Mesothelial cell of epicardium (in vitro differentiated cells): ENCODE results near the gene GJB5. TPM values are rescaled to one million over a fixed set of nuclear protein-coding genes. Genes with fewer than 3 reads are reported as not detected.

Source experiments
- DNase-seq, 2 experiments: peaks; one replicate each; pipeline ENCODE4 v3.0.0; 2021; ENCODE audit warnings: low spot score in 2 of 2; ENCODE audit not compliant: unreplicated experiment in 2 of 2
- H3K27ac Mint-ChIP-seq: 2 replicates; pipeline ENCODE4 v1.8.0; 2021; ENCODE audit warnings: mixed read lengths
- H3K27me3 Mint-ChIP-seq: 2 replicates; pipeline ENCODE4 v1.8.0; 2021; ENCODE audit warnings: low read depth, mixed read lengths
- H3K36me3 Mint-ChIP-seq: 2 replicates; pipeline ENCODE4 v1.8.0; 2021; ENCODE audit warnings: mixed read lengths
- H3K4me1 Mint-ChIP-seq: 2 replicates; pipeline ENCODE4 v1.8.0; 2021; ENCODE audit warnings: mixed read lengths
- H3K4me3 Mint-ChIP-seq: 2 replicates; pipeline ENCODE4 v1.8.0; 2021; ENCODE audit warnings: mild to moderate bottlenecking, moderate library complexity, mixed read lengths
- H3K9me3 Mint-ChIP-seq: 2 replicates; pipeline ENCODE4 v1.8.0; 2021; ENCODE audit warnings: mixed read lengths
- total RNA-seq: library from RNA; stranded (reverse); gene quantifications from 3 replicates; pipeline ENCODE4 v1.2.1, GENCODE V29; 2021
- TF ChIP-seq, protein P1 (sequence below): fragments of 200-600 bp; sonication (generic); IDR thresholded peaks from one replicate; pipeline ENCODE4 v1.5.0; 2021; ENCODE audit warnings: antibody characterized with exemption; ENCODE audit not compliant: unreplicated experiment

Gene GJB5
- total RNA-seq, 1 donor from 2014 or later = 0.38 TPM

DNA sequence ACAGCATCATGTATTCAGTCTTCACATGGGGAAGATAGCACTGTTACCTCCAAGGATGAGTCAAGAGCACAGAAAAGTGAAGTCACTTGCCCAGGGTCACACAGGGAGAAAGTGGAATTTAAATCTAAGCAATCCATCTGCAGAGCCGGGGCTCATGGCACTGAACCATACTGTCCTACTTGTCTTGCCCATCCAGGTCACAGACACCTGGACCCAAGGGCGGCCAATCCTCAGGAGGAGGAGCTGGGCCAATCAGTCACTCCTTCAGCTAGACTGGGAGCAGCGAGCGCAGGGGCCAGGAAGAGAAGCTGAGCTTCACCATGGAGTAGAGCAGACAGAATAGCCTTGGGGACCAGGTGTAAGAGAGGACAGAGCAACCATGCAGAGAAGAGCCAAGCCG lies 9.2 kb upstream of the GJB5 start:
- peaks cover 46% of the 10 kb centered on the region for H3K27me3 Mint-ChIP-seq
- no peak overlapping the region for H3K27ac Mint-ChIP-seq
- DNase-seq = no peak
- TF ChIP-seq, protein P1, sequence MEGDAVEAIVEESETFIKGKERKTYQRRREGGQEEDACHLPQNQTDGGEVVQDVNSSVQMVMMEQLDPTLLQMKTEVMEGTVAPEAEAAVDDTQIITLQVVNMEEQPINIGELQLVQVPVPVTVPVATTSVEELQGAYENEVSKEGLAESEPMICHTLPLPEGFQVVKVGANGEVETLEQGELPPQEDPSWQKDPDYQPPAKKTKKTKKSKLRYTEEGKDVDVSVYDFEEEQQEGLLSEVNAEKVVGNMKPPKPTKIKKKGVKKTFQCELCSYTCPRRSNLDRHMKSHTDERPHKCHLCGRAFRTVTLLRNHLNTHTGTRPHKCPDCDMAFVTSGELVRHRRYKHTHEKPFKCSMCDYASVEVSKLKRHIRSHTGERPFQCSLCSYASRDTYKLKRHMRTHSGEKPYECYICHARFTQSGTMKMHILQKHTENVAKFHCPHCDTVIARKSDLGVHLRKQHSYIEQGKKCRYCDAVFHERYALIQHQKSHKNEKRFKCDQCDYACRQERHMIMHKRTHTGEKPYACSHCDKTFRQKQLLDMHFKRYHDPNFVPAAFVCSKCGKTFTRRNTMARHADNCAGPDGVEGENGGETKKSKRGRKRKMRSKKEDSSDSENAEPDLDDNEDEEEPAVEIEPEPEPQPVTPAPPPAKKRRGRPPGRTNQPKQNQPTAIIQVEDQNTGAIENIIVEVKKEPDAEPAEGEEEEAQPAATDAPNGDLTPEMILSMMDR = no peak
- H3K4me3 Mint-ChIP-seq = no peak overlapping the region
- no peaks in the 10 kb centered on the region for H3K4me1 Mint-ChIP-seq
- H3K36me3 Mint-ChIP-seq = no peaks in the 10 kb centered on the region
- no peaks in the 10 kb centered on the region for H3K9me3 Mint-ChIP-seq

DNA sequence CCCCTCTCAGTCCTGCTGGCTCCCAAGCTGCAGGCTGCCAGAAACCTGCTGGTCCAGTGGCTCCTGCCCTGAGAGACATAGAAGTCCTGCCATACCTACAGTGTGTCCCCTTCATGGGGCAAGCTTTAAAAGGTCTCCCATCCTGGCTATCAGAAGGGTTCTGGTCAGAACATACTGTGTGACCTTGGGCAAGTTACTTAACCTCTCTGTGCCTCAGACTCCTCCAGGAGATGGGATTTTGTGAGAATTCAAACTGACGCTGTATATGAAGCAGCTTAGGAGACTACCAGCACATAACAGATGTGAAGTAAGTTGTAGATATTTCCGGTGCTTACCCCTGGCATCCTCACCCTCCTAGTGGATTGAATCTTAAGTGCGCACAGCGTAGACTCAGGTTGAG lies 8.7 kb upstream of the GJB5 start:
- no peaks in the 10 kb centered on the region for H3K9me3 Mint-ChIP-seq
- no peak overlapping the region for H3K27ac Mint-ChIP-seq
- H3K4me1 Mint-ChIP-seq = no peaks in the 10 kb centered on the region
- H3K4me3 Mint-ChIP-seq = no peak overlapping the region
- no peak for DNase-seq
- no peaks in the 10 kb centered on the region for H3K36me3 Mint-ChIP-seq
- H3K27me3 Mint-ChIP-seq = peaks cover 46% of the 10 kb centered on the region
- TF ChIP-seq, protein P1 = no peak

DNA sequence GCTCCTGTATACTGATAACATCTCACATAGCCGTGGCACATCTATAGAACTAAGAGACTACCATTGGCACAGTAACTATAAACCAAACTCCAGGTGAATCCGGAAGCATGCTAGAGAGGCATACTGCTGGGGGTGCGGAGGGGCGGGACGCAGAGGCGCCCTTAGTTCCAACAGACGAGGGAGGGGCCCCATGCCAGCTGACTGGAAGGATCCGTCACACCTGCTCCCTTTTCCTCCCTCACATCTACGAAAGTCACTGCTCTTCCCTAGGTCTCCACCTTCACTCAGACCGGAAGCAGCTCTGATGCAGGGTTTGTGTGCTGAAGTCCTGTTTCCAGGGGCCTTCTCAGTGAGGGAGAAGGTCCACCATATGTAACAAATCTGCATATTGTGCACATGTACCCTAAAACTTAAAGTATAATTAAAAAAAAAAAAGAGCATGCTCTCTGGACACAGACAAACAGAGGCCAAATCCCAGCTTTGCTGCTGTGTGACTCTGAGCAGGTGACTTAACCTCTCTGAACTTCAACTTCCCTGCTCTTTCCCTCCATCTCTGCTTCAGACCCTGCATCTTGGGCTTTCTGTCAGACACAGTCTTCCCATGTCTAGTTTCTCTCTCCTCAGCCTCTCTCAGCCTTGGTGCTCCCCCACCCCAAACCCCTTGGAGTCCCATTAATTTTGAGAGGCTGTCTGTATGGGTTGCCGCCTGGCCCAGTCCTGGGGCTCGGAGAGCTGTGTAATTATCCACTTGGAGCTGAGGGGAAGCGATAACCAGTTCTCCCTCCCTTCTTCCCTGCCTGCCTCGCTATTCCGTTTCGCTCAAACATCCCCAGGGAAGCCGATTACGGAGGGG lies 7.8 kb upstream of the GJB5 start:
- Mint-ChIP-seq H3K4me1 (no peaks in the 10 kb centered on the region), H3K9me3 (no peaks in the 10 kb centered on the region), H3K4me3 (no peak overlapping the region), H3K36me3 (no peaks in the 10 kb centered on the region), H3K27me3 (peaks cover 45% of the 10 kb centered on the region), H3K27ac (no peak overlapping the region)
- no peak for DNase-seq
- TF ChIP-seq, protein P1 = no peak

GRCh38 chr1:34747638-34747941 lies 7.3 kb upstream of the GJB5 start:
- Mint-ChIP-seq H3K27ac (no peak overlapping the region), H3K9me3 (no peaks in the 10 kb centered on the region), H3K36me3 (no peaks in the 10 kb centered on the region), H3K27me3 (peaks cover 40% of the 10 kb centered on the region), H3K4me3 (no peak overlapping the region), H3K4me1 (no peaks in the 10 kb centered on the region)
- TF ChIP-seq, protein P1 = no peak
- no peak for DNase-seq

GRCh38 chr1:34749992-34750391 lies 4.9 kb upstream of the GJB5 start:
- Mint-ChIP-seq H3K4me3 (no peak overlapping the region), H3K9me3 (peaks cover 3% of the 10 kb centered on the region), H3K27me3 (peaks cover 26% of the 10 kb centered on the region), H3K4me1 (no peaks in the 10 kb centered on the region), H3K27ac (no peak overlapping the region), H3K36me3 (no peaks in the 10 kb centered on the region)
- TF ChIP-seq, protein P1 = no peak
- no peak for DNase-seq
